ENCODE results near the gene LCN12.

GRCh38 chr9:136935651-136936050 is 16.4 kb upstream of the LCN12 start:
- TF ChIP-seq YY1 (IDR thresholded peaks at IDR 0.05; ENCODE audit: insufficient read depth, insufficient read length), result no peak
- TF ChIP-seq ZNF274 (IDR thresholded peaks at IDR 0.05; ENCODE audit: low read depth, low read length), result no peak
- TF ChIP-seq SUZ12 (IDR thresholded peaks at IDR 0.05; ENCODE audit: extremely low read depth, insufficient read depth, insufficient read length), result no peak
